NCI-H748 treated with DMSO at 0.1 percent for 48 hours (cell line): Measurements from ENCODE around the gene TMEM121.
"Not testable (repeated sequence)": the region's sequence is repeated elsewhere in the genome, so short reads cannot be mapped to it uniquely, and the experiment has no call there.

Experiments
- DNase-seq: peaks from one replicate; lab custom pipeline; 2025; lab: John Stamatoyannopoulos, UW

TMEM121 gene

DNA sequence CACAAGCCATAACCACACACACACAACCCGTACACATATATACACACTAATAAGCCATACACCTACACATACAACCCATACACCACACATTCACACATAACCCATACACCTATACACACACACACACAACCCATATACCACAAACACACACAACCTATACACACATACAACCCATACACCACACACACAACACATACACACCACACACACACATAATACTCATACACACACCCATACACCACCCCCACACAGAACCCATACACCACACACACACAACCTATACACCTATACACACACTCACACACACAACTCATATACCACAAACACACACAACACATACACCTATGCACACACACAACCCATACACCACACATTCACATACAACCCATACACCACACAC lies 44.1 kb downstream of the TMEM121 start:
- DNase-seq, result no peak

DNA sequence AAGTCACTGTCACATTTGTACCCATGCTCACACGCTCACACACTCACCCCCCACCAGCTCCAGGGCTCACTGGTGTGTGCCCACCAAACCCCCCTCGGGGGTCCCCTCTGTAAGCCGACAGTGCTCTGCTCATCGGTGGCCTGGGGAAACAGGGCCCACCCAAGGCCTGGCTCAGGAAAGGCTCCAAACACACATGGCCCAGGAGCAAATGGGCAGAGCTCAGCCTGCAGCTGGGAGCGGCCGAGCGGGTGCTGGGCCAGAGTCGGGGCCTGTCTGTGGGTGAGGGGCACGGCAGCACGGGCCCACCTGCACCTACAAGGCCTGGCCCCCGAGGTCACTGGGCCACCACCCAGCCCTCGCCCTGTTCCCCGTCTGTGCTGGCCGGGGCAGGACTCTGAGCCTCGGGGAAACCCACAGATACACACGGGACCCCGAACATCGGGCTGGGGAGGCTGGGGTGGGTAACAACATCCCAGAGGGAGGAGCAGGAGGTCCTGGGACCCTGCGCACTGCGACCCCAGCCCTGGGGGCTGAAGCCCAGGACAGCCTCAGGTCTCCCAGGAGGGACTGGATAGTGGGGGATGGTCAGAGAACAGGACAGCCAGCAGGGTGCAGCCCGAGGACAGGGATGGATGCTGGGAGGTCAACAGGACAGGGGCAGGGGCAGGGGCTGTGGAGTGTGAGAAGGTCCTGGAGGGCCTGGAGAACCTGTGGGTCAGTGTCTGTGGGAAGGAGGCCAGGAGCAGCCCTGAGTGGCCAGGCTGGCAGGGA lies 45.0 kb downstream of the TMEM121 start:
- not testable (repeated sequence) for DNase-seq

DNA sequence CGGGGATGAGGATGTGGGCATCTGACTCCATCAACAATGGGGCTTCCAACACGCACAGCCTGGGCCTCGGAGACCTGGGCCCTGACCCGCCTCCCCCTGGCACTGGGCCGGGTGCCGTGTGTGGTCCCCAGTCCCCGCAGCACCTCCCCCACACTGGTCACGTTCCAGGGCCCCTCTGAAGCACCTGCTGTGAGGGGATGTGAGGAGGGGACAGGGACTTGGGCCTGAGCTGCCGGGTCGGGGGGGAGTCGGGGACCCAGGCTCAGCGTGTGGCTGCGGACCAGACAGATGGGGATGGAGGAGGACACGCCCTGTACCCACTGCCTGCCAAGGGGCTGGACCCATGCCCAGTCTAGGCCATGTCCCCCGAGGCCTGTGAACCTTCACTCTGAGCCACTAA lies 45.7 kb downstream of the TMEM121 start:
- not testable (repeated sequence) for DNase-seq

DNA sequence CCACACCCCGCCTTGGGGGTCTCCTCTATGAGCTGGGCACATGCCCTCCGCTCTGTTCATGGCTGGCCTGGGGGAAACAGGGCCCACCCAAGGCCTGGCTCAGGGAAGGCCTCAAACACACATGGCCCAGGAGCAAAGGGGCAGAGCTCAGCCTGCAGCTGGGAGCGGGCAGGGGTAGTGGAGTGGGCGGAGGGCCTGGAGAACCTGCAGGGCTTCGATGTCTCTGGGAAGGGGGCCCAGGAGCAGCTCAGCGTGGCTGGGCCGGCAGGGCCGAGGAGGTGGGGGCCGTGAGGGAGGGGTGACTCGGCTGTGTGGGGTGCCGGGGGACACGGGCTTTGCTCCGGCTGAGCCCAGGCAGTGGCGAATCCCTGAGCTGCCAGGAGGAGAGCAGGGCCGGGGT lies 47.5 kb downstream of the TMEM121 start:
- not testable (repeated sequence) for DNase-seq

DNA sequence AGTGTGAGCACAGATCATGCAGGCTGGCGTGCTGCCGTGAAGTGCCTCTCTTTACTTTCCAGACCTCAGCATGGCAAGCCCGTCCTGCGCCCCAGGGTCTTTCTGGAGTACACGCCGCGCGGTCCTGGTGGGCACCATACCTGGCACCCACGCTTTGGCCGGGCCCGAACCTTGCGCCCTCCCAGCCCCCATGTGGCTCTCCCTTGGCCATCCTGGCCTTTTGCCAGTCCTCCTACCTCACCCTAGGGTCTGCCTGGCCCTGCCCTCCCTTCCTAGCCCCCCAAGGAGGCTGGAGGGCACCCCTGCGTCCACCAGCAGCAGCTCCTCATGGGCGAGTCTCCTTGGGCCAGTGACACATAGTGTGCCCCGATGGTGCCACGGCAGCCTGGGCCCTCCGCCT lies 48.0 kb downstream of the TMEM121 start:
- not testable (repeated sequence) for DNase-seq

DNA sequence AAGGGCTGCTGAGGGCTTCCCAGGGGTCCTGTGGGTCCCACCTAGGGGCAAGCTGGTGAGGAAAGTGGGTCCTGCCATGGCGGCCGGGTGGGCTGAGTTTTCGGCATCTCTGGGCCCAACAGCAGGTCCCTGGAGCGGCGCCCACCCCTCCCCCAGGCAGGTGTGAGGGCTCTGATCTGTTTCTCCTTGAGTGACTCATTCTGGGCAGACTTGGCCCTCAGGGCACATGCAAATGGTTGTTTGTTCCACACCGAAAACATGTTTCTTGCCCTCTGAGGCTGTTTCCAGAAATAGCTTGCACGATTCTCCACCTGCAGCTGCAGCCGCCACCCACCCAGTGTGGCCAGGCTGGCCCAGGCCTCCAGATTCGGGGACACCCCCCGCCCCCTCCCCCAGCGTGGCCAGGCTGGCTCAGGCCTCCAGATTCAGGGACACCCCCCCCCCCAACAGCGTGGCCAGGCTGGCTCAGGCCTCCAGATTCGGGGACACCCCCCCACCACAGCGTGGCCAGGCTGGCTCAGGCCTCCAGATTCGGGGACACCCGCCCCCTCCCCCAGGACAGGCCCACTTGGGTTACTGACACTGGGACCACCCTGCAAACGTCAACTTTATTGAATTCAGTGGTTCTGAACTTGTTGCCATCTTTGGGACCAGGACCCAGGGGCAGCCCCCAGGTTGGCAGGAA lies 48.8 kb downstream of the TMEM121 start:
- not testable (repeated sequence) for DNase-seq

DNA sequence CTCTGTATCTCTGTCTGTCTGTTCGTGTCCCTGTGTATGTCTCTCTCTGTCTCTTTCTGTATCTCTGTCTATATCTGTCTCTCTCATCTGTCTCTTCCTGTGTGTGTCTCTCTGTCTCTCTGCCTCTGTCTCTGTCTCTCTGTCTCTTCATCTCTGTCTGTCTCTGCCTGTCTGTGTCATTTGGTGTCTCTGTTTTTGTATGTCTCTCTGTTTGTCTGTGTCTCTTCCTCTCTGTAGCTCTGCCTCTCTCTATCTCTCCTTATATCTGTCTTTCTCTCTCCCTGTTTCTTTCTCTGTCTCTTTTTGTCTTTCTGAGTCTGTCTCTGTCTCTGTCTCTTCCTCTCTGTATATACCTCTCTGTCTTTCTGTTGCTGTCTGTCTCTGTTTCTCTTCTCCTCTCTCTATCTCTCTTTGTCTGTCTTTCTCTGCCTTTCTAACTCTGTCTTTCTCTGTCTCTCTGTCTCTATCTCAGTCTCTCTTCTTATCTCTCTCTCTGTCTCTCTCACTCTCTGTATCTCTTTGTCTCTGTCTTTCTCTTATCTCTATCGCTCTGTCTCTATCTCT lies 50.2 kb downstream of the TMEM121 start:
- no peak for DNase-seq

DNA sequence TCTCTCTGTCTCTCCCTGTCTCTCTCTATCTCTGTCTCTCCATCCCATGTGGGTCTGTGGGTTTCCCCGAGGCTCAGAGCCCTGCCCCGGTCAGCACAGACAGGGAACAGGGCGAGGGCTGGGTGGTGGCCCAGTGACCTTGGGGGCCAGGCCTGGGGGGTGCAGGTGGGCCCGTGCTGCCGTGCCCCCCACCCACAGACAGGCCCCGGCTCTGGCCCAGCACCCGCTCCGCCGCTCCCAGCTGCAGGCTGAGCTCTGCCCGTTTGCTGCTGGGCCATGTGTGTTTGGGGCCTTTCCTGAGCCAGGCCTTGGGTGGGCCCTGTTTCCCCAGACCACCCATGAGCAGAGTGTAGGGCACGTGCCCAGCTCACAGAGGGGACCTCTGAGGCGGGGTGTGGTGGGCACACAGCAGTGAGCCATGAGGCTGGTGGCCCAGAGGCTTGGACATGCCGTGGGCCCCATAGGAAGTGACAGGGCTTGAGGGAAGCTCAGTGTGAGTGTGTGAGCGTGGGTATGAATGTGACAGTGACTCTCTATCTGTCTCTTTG lies 51.0 kb downstream of the TMEM121 start:
- DNase-seq, result no peak

DNA sequence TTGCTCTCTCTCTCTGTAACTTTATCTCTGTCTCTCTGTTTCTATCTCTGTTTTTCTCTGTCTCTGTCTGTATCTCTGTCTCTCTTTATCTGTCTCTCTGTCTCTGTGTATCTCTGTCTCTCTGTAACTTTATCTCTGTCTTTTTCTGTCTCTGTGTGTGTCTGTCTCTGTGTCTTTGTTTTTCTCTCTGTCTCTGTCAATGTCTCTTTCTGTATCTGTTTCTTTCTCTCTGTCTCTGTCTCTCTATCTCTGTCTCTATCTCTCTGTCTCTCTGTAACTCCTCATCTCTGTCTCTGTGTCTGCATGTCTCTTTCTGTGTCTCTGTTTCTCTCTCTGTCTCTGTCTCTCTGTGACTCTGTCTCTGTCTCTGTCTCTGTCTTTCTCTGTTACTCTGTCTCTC lies 51.7 kb downstream of the TMEM121 start:
- no peak for DNase-seq

DNA sequence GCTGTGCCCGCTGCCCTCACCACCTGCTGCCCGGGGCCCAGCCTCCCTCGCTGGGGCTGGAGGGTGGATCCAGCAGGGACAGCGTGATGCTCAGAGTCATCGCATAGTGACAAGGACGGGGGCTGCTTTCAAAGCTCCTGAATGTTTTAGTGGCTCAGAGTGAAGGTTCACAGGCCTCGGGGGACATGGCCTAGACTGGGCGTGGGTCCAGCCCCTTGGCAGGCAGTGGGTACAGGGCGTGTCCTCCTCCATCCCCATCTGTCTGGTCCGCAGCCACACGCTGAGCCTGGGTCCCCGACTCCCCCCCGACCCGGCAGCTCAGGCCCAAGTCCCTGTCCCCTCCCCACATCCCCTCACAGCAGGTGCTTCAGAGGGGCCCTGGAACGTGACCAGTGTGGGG lies 52.8 kb downstream of the TMEM121 start:
- not testable (repeated sequence) for DNase-seq
